Esophagus squamous epithelium (tissue), 5 donors: Measurements from ENCODE around the gene NUDT3. TPM values are rescaled to one million over a fixed set of nuclear protein-coding genes. Genes with fewer than 3 reads are reported as not detected.
A peak's percentile ranks its signal among the peaks of the same experiment; 100 is the strongest.

Source experiments
- DNase-seq: peaks from one replicate; lab custom pipeline; 2025; lab: John Stamatoyannopoulos, UW
- H3K27ac ChIP-seq, 4 donors: fragments of 200-600 bp; sonication (generic); one replicate each; pipeline ENCODE4 v1.5.1; 2016 to 2019; ENCODE audit warnings: mild to moderate bottlenecking in 1 of 4
- H3K27me3 ChIP-seq, 4 donors: fragments of 200-600 bp; sonication (generic); 1 replicate in 3 of 4; 2 replicates in 1 of 4; pipeline versions ENCODE4 v1.5.1 to v1.6.0; 2017 to 2021; ENCODE audit warnings: antibody characterized with exemption in 1 of 4
- H3K36me3 ChIP-seq, 3 donors: fragments of 200-600 bp; sonication (generic); one replicate each; pipeline ENCODE4 v1.5.1; 2016 to 2019
- H3K4me1 ChIP-seq, 3 donors: fragments of 200-600 bp; sonication (generic); one replicate each; pipeline ENCODE4 v1.5.1; 2017 to 2019
- H3K4me3 ChIP-seq, 4 donors: fragments of 200-600 bp; sonication (generic); 1 replicate in 3 of 4; 2 replicates in 1 of 4; pipeline ENCODE4 v1.5.1; 2016 to 2019; ENCODE audit warnings: mild to moderate bottlenecking in 2 of 4, moderate library complexity in 1 of 4
- H3K9me3 ChIP-seq, 3 donors: fragments of 200-600 bp; sonication (generic); one replicate each; pipeline ENCODE4 v1.5.1; 2016 to 2019
- CTCF ChIP-seq, 6 experiments: fragments of 450-650 bp in 4 of 6; fragments of 200-600 bp in 2 of 6; sonication (generic) in 2 of 6; IDR thresholded peaks; one replicate each; pipeline ENCODE4 v1.5.1; 2016 to 2019; ENCODE audit warnings: antibody characterized with exemption in 6 of 6, mild to moderate bottlenecking in 4 of 6, moderate library complexity in 4 of 6
- POLR2A ChIP-seq, 4 donors: fragments of 450-650 bp; IDR thresholded peaks; one replicate each; pipeline ENCODE4 v1.6.1; 2017; ENCODE audit warnings: antibody characterized with exemption in 4 of 4, mild to moderate bottlenecking in 4 of 4, moderate library complexity in 3 of 4
- WGBS, 2 donors: methylation state at CpG; one replicate each; pipeline ENCODE4 v1.1.5; 2018; 5-methylcytosine and 5-hydroxymethylcytosine counted together
- intact Hi-C: fragments of 100-400 bp; cut with DNase I; formaldehyde crosslinking; loops from one replicate; pipeline ENCODE4 v1.15.0; 2022
- total RNA-seq, 4 donors: library from RNA; depleted of rRNA; stranded (reverse); fragments of >200 nt; gene quantifications; one replicate each; pipeline ENCODE4 v1.1.0, GENCODE V29; 2016
- donor health status: DM: yes; HTN: yes; CAD: no.

NUDT3 gene
- total RNA-seq, 4 donors from 2014 or later, result 14.9 to 33.4 (median 22.4) TPM

- no peak for DNase-seq
- peaks cover 0 to 33% (median 16%) of the 10 kb centered on the region in 3 donors for H3K36me3 ChIP-seq
- WGBS, 2 donors, result 0% methylated on average over 3 to 17 of the region's 64 CpGs
- peaks cover 0 to 59% (median 21%) of the 10 kb centered on the region in 3 donors for H3K4me1 ChIP-seq
- intact Hi-C loops, result no loop called here
- H3K27ac ChIP-seq, result peak overlapping the region; percentile 93 to 98 (median 95)
- H3K4me3 ChIP-seq, result peak overlapping the region; percentile 77 to 85 (median 82)
- TF ChIP-seq CTCF (IDR thresholded peaks at IDR 0.05) (peak in 5 of 6 experiments; percentile 28 to 60 (median 46)), POLR2A (IDR thresholded peaks at IDR 0.05) (no peak)
- no peaks in the 10 kb centered on the region for H3K27me3 ChIP-seq
- no peaks in the 10 kb centered on the region for H3K9me3 ChIP-seq
Observed at GRCh38 chr6:34237722-34238584, 154.5 kb downstream of the NUDT3 start.

GRCh38 chr6:34237316-34237721 is 155.2 kb downstream of the NUDT3 start:
- H3K4me1 ChIP-seq, result peaks cover 0 to 54% (median 19%) of the 10 kb centered on the region in 3 donors
- H3K4me3 ChIP-seq, result peak overlapping the region; percentile 77 to 88 (median 84)
- TF ChIP-seq POLR2A (IDR thresholded peaks at IDR 0.05) (no peak), CTCF (IDR thresholded peaks at IDR 0.05) (no peak)
- no peaks in the 10 kb centered on the region for H3K27me3 ChIP-seq
- peaks cover 0 to 27% (median 16%) of the 10 kb centered on the region in 3 donors for H3K36me3 ChIP-seq
- no peak for DNase-seq
- H3K9me3 ChIP-seq, result no peaks in the 10 kb centered on the region
- 0% methylated on average over 3 of the region's 78 CpGs; no CpG with 5 or more reads in 1 of the 2 donors for WGBS, 2 donors
- peak overlapping the region; percentile 93 to 98 (median 96) for H3K27ac ChIP-seq
- intact Hi-C loops, result no loop called here

GRCh38 chr6:34236443-34237315 is 155.8 kb downstream of the NUDT3 start, which contains the start of gene HMGA1:
Gene HMGA1 (plus strand): TSS chr6:34236873. CDS start chr6:34240781, 3,908 bp downstream.
- intact Hi-C loops, result no loop called here
- Histone ChIP-seq H3K27ac (peak within 1 kb of the TSS; percentile 93 to 98 (median 96)), H3K27me3 (no peaks in the 10 kb centered on the region), H3K36me3 (peaks cover 0 to 21% (median 11%) of the 10 kb centered on the region in 3 donors), H3K4me1 (peaks cover 0 to 54% (median 19%) of the 10 kb centered on the region in 3 donors), H3K9me3 (no peaks in the 10 kb centered on the region), H3K4me3 (peak within 1 kb of the TSS; percentile 77 to 88 (median 84))
- WGBS, 2 donors, result 1% methylated on average over 17 to 36 of the region's 91 CpGs
- peak; percentile 52 for DNase-seq
- TF ChIP-seq CTCF (IDR thresholded peaks at IDR 0.05) (peak in 2 of 6 experiments; percentile 21), POLR2A (IDR thresholded peaks at IDR 0.05) (peak in 3 of 4 donors; percentile 95 to 98 (median 98))

GRCh38 chr6:34236131-34236442 is 156.4 kb downstream of the NUDT3 start:
- TF ChIP-seq CTCF (IDR thresholded peaks at IDR 0.05), result no peak
- TF ChIP-seq POLR2A (IDR thresholded peaks at IDR 0.05), result no peak
- H3K4me1 ChIP-seq, result peaks cover 0 to 57% (median 19%) of the 10 kb centered on the region in 3 donors
- peaks cover 0 to 15% (median 6%) of the 10 kb centered on the region in 3 donors for H3K36me3 ChIP-seq
- WGBS, 2 donors, result 19 to 21% methylated on average over 5 to 6 of the region's 13 CpGs
- H3K4me3 ChIP-seq, result peak overlapping the region; percentile 71 to 88 (median 80)
- H3K27me3 ChIP-seq, result no peaks in the 10 kb centered on the region
- no peaks in the 10 kb centered on the region for H3K9me3 ChIP-seq
- no peak for DNase-seq
- intact Hi-C loops, result no loop called here
- peak overlapping the region; percentile 93 to 98 (median 96) for H3K27ac ChIP-seq
